ENCODE data around the gene TMEM201. TPM values are rescaled to one million over a fixed set of nuclear protein-coding genes. Genes with fewer than 3 reads are reported as not detected.

The TMEM201 gene
- total RNA-seq, 1 donor, result 8.9 TPM

GRCh38 chr1:9658199-9658598, 69.5 kb downstream of the TMEM201 start:
- TF ChIP-seq CTCF (IDR thresholded peaks at IDR 0.05; ENCODE audit: insufficient read depth, low read length), result no peak
- no peak overlapping the region for H3K4me3 ChIP-seq (ENCODE audit: low read depth, low read length)
- no peak for DNase-seq (ENCODE audit: low read depth)

- H3K4me3 ChIP-seq (ENCODE audit: low read depth, low read length), result no peak overlapping the region
- peak; percentile 77 for DNase-seq (ENCODE audit: low read depth)
- TF ChIP-seq CTCF (IDR thresholded peaks at IDR 0.05; ENCODE audit: insufficient read depth, low read length), result no peak
Measured at GRCh38 chr1:9659328-9659727, 70.6 kb downstream of the TMEM201 start.

- no peak overlapping the region for H3K4me3 ChIP-seq (ENCODE audit: low read depth, low read length)
- no peak for DNase-seq (ENCODE audit: low read depth)
- no peak for TF ChIP-seq CTCF (IDR thresholded peaks at IDR 0.05; ENCODE audit: insufficient read depth, low read length)
Measured at GRCh38 chr1:9663257-9663656, 74.5 kb downstream of the TMEM201 start.

Other genes starting within 250 kb of the TMEM201 start
- gene SLC25A33, start 49.4 kb upstream of the TMEM201 start, total RNA-seq (ENCODE audit: low replicate concordance), result 2.0 and 4.7 TPM in 2 replicates
- gene PIK3CD, start 62.8 kb downstream of the TMEM201 start, total RNA-seq (ENCODE audit: low replicate concordance), result 3.0 and 6.5 TPM in 2 replicates
- 53.0 and 61.5 TPM in 2 replicates for gene CLSTN1, start 235.1 kb downstream of the TMEM201 start, total RNA-seq (ENCODE audit: low replicate concordance)